Stomach (tissue), 9 donors: Measurements from ENCODE around the gene L3MBTL3. TPM values are rescaled to one million over a fixed set of nuclear protein-coding genes. Genes with fewer than 3 reads are reported as not detected.
"Not testable (repeated sequence)": the region's sequence is repeated elsewhere in the genome, so short reads cannot be mapped to it uniquely, and the experiment has no call there.

Experiments
- DNase-seq, 2 donors: peaks; one replicate each; pipeline versions ENCODE4 v3.0.0 to v3.0.0-alpha.2; 2013 to 2019
- H3K27ac ChIP-seq, 5 donors: fragments of 200-600 bp in 4 of 5; sonication (generic) in 4 of 5; one replicate each; pipeline ENCODE4 v1.5.1; 2013 to 2019; ENCODE audit warnings: mild to moderate bottlenecking in 1 of 5, moderate library complexity in 1 of 5
- H3K27me3 ChIP-seq, 3 donors: fragments of 200-600 bp; sonication (generic); one replicate each; pipeline ENCODE4 v1.5.1; 2017 to 2019; ENCODE audit warnings: mixed run types in 1 of 3
- H3K36me3 ChIP-seq, 4 donors: fragments of 200-600 bp; sonication (generic); 1 replicate in 3 of 4; 2 replicates in 1 of 4; pipeline ENCODE4 v1.5.1; 2016 to 2019
- H3K4me1 ChIP-seq, 4 donors: fragments of 200-600 bp; sonication (generic); one replicate each; pipeline ENCODE4 v1.5.1; 2016 to 2019
- H3K4me3 ChIP-seq, 4 donors: fragments of 200-600 bp; sonication (generic) in 3 of 4; one replicate each; pipeline ENCODE4 v1.5.1; 2016 to 2019; ENCODE audit warnings: mild to moderate bottlenecking in 1 of 4
- H3K9me3 ChIP-seq, 4 donors: fragments of 200-600 bp; sonication (generic); one replicate each; pipeline ENCODE4 v1.5.1; 2016 to 2019
- EP300 ChIP-seq: sonication (generic); formaldehyde crosslinking; IDR thresholded peaks from one replicate; pipeline ENCODE4 v1.6.1; 2017; ENCODE audit warnings: antibody characterized with exemption
- POLR2A ChIP-seq, 4 donors: fragments of 450-650 bp; IDR thresholded peaks; one replicate each; pipeline ENCODE4 v1.6.1; 2016; ENCODE audit warnings: antibody characterized with exemption in 4 of 4, control low read depth in 2 of 4, mild to moderate bottlenecking in 1 of 4, moderate library complexity in 1 of 4
- POLR2AphosphoS5 ChIP-seq, 3 donors: sonication (generic); formaldehyde crosslinking; IDR thresholded peaks; one replicate each; pipeline ENCODE4 v1.6.1; 2016; ENCODE audit warnings: antibody characterized with exemption in 3 of 3
- WGBS, 5 donors: extraction: QIAGEN DNeasy Blood & Tissue Kit in 3 of 5; methylation state at CpG; one replicate each; pipeline versions ENCODE4 v1.1.5 to v1.1.7; 2013 to 2018; 5-methylcytosine and 5-hydroxymethylcytosine counted together
- intact Hi-C: fragments of 100-400 bp; cut with DNase I; formaldehyde crosslinking; loops from one replicate; pipeline ENCODE4 v1.15.1; 2023; ENCODE audit warnings: low total_unique reads
- polyA plus RNA-seq, 3 donors: library from polyadenylated mRNA; stranded (reverse); fragments of 200-250 nt; gene quantifications; one replicate each; pipeline ENCODE4 v1.2.3, GENCODE V29; 2013
- total RNA-seq, 5 donors: library from RNA; depleted of rRNA; stranded (reverse); fragments of >200 nt; gene quantifications; one replicate each; pipeline versions ENCODE4 v1.1.0 to v1.2.3, GENCODE V29; 2014 to 2016
- TF ChIP-seq, protein P1 (sequence below), 7 experiments: fragments of 450-650 bp in 4 of 7; fragments of 200-600 bp in 3 of 7; sonication (generic) in 3 of 7; IDR thresholded peaks; one replicate each; pipeline ENCODE4 v1.5.1; 2016 to 2019; ENCODE audit warnings: antibody characterized with exemption in 7 of 7, control low read depth in 2 of 7, mild to moderate bottlenecking in 1 of 7
- donor health status: healthy with polysubstance abuse.
- donor health status: Bipolar disorder and iron deficiency.
- donor health status: healthy.

L3MBTL3 gene
- total and polyA plus RNA-seq, 8 donors = 1.8 to 51.9 (median 3.1) TPM; not detected in 1

DNA sequence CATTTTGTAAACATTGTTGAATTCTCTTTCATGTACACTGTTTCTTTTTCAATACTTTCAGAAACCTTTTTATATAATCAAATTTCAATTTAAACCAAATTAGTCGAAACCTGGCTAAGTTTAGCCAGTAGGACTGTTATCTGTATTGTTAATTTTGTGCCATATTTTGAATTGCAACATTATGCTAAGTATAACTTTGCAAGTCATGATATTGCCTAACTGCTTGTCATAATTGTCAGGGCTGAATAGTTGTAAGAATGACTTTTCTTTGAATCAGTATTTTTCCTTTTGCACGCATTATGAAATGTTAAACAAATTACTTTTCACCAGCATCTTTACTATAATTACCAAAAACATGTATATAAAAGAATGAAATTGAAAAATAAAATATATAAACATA lies 121.7 kb downstream of the L3MBTL3 start:
- TF ChIP-seq POLR2A (IDR thresholded peaks at IDR 0.05) (no peak), EP300 (no peak), POLR2AphosphoS5 (IDR thresholded peaks at IDR 0.05) (no peak)
- TF ChIP-seq, protein P1, sequence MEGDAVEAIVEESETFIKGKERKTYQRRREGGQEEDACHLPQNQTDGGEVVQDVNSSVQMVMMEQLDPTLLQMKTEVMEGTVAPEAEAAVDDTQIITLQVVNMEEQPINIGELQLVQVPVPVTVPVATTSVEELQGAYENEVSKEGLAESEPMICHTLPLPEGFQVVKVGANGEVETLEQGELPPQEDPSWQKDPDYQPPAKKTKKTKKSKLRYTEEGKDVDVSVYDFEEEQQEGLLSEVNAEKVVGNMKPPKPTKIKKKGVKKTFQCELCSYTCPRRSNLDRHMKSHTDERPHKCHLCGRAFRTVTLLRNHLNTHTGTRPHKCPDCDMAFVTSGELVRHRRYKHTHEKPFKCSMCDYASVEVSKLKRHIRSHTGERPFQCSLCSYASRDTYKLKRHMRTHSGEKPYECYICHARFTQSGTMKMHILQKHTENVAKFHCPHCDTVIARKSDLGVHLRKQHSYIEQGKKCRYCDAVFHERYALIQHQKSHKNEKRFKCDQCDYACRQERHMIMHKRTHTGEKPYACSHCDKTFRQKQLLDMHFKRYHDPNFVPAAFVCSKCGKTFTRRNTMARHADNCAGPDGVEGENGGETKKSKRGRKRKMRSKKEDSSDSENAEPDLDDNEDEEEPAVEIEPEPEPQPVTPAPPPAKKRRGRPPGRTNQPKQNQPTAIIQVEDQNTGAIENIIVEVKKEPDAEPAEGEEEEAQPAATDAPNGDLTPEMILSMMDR (IDR thresholded peaks at IDR 0.05) = no peak
- 89 to 94% (median 89%) methylated on average over 2 of the region's 2 CpGs for WGBS, 5 donors
- Histone ChIP-seq H3K27ac (no peak overlapping the region), H3K36me3 (peaks cover 0 to 25% (median 7%) of the 10 kb centered on the region in 4 donors), H3K4me3 (no peak overlapping the region), H3K27me3 (no peaks in the 10 kb centered on the region), H3K4me1 (no peaks in the 10 kb centered on the region), H3K9me3 (no peaks in the 10 kb centered on the region)
- no peak for DNase-seq
- intact Hi-C loops = no loop called here

- DNase-seq = no peak
- 90 to 95% (median 93%) methylated on average over 3 of the region's 3 CpGs for WGBS, 5 donors
- Histone ChIP-seq H3K27me3 (no peaks in the 10 kb centered on the region), H3K27ac (no peak overlapping the region), H3K4me1 (no peaks in the 10 kb centered on the region), H3K4me3 (no peak overlapping the region), H3K36me3 (peaks cover 0 to 15% (median 3%) of the 10 kb centered on the region in 4 donors), H3K9me3 (no peaks in the 10 kb centered on the region)
- no peak for TF ChIP-seq POLR2AphosphoS5 (IDR thresholded peaks at IDR 0.05)
- no peak for TF ChIP-seq POLR2A (IDR thresholded peaks at IDR 0.05)
- TF ChIP-seq, protein P1 (IDR thresholded peaks at IDR 0.05) = no peak
- TF ChIP-seq EP300 = no peak
- intact Hi-C loops = no loop called here
These were observed 125.3 kb downstream of the L3MBTL3 start for GRCh38 chr6:130143709-130144108.

- H3K27ac ChIP-seq = no peak overlapping the region
- no peaks in the 10 kb centered on the region for H3K9me3 ChIP-seq
- intact Hi-C loops = no loop called here
- H3K4me3 ChIP-seq = no peak overlapping the region
- no peaks in the 10 kb centered on the region for H3K4me1 ChIP-seq
- WGBS, 5 donors = 78 to 89% (median 79%) methylated on average over 3 of the region's 3 CpGs
- DNase-seq = peak in 1 of 2 donors; percentile 28
- no peaks in the 10 kb centered on the region for H3K27me3 ChIP-seq
- H3K36me3 ChIP-seq = peaks cover 0 to 8% (median 3%) of the 10 kb centered on the region in 4 donors
- TF ChIP-seq POLR2A (IDR thresholded peaks at IDR 0.05) = no peak
- TF ChIP-seq EP300 = no peak
- TF ChIP-seq, protein P1 (IDR thresholded peaks at IDR 0.05) = no peak
These were observed 128.7 kb downstream of the L3MBTL3 start for GRCh38 chr6:130147111-130147510.

DNA sequence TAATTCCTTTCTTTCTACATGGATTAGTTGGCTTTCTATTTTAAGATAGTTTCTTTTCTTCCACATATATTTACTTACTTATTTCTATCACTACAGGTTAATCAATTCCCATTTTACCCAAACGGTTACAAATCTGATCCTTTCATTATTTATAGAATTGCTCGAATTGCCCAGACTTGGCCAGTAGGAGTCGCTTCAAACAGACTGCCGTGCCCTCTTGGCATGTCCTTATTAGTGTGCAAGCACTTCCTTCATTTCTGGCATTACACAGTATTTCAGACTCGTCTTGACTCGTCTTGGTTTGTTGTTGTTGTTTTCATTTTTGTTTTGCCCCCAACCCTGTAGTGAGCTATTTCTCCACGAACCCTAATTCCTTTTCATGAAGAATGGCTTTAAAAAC lies 129.8 kb downstream of the L3MBTL3 start:
- 81 to 89% (median 86%) methylated on average over 7 of the region's 7 CpGs for WGBS, 5 donors
- Histone ChIP-seq H3K27ac (no peak overlapping the region), H3K4me1 (no peaks in the 10 kb centered on the region), H3K4me3 (no peak overlapping the region), H3K9me3 (no peaks in the 10 kb centered on the region), H3K27me3 (no peaks in the 10 kb centered on the region), H3K36me3 (peaks cover 0 to 8% (median 3%) of the 10 kb centered on the region in 4 donors)
- no peak for DNase-seq
- intact Hi-C loops = no loop called here
- TF ChIP-seq POLR2AphosphoS5 (IDR thresholded peaks at IDR 0.05) (no peak), EP300 (no peak), POLR2A (IDR thresholded peaks at IDR 0.05) (no peak)
- TF ChIP-seq, protein P1 (IDR thresholded peaks at IDR 0.05) = no peak

DNA sequence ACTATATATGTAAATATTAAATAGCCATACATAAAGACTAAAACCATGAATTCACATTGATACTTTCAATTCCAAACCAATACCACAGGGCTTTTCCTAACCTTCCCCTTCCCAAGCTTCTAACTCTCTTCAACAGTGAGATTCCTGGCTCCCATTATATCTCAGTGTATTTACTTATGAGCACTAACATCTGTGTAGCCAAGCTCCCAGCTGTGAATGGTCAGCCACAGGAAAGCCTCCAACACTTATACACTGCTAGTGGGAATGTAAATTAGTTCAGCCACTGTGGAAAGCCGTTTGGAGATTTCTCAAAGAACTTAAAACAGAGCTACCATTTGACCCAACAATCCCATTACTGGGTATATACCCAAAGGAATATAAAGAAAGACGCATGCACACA lies 130.6 kb downstream of the L3MBTL3 start:
- intact Hi-C loops = not testable (repeated sequence)

More for the DNA sequence above, 130.6 kb downstream of the L3MBTL3 start:
- peak in 1 of 2 donors; percentile 62 for DNase-seq
- H3K36me3 ChIP-seq, H3K4me3 ChIP-seq, H3K4me1 ChIP-seq, H3K27ac ChIP-seq, H3K9me3 ChIP-seq, H3K27me3 ChIP-seq: not testable (repeated sequence)
- WGBS, 5 donors = 81 to 87% (median 82%) methylated on average over 2 of the region's 2 CpGs
